ENCODE data around the gene NOS1AP. TPM values are rescaled to one million over a fixed set of nuclear protein-coding genes. Genes with fewer than 3 reads are reported as not detected.
"Not testable (repeated sequence)": the region's sequence is repeated elsewhere in the genome, so short reads cannot be mapped to it uniquely, and the experiment has no call there.

Gene NOS1AP
- total RNA-seq, 1 experiment from 2014 or later: 0.51 TPM

- Histone ChIP-seq H3K9me3 (replicated peaks) (0 out of 2 replicates have a peak, but pooled peaks cover 4% of the 10 kb centered on the region), H3K4me3 (no peak overlapping the region), H3K4me1 (peaks cover 12% of the 10 kb centered on the region), H3K27ac (no peak overlapping the region), H3K27me3 (no peaks in the 10 kb centered on the region), H3K36me3 (no peaks in the 10 kb centered on the region)
- DNase-seq: no peak
Measured at GRCh38 chr1:162038624-162039023, 30.9 kb upstream of the NOS1AP start.

DNA sequence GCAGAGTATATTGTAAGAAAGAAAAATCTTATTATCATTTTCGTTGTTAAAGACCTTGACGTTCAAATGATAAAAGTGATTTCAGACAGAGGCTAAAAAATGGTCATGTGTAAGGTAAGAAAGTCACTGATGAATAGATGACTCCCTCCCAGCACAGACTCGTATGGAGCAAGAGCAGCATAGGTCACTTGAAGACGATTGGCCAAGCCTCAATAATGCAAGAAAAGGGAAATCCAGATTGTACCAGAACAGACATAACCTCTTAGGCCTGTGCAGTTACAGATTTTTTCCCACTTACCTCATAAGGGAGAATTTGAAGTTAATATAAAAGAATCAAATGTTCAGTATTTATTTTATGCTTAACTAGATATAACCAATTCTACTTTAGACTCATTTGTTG, 29.5 kb upstream of the NOS1AP start:
- Histone ChIP-seq H3K27ac (no peak overlapping the region), H3K27me3 (no peaks in the 10 kb centered on the region), H3K4me3 (no peak overlapping the region), H3K9me3 (replicated peaks) (no peaks in the 10 kb centered on the region), H3K36me3 (no peaks in the 10 kb centered on the region), H3K4me1 (peaks cover 7% of the 10 kb centered on the region)
- DNase-seq: no peak

- Histone ChIP-seq H3K36me3 (no peaks in the 10 kb centered on the region), H3K4me3 (no peak overlapping the region), H3K4me1 (no peaks in the 10 kb centered on the region; the same call in 1 of the 2 replicates), H3K27me3 (no peaks in the 10 kb centered on the region), H3K9me3 (replicated peaks) (no peaks in the 10 kb centered on the region), H3K27ac (no peak overlapping the region)
- DNase-seq: peak in 1 of 2 experiments; percentile 24
Measured at GRCh38 chr1:162040657-162041056, 28.8 kb upstream of the NOS1AP start.

- Histone ChIP-seq H3K27ac (no peak overlapping the region), H3K9me3 (replicated peaks) (no peaks in the 10 kb centered on the region), H3K36me3 (no peaks in the 10 kb centered on the region), H3K4me1 (no peaks in the 10 kb centered on the region), H3K4me3 (no peak overlapping the region), H3K27me3 (no peaks in the 10 kb centered on the region)
- DNase-seq: no peak
Measured at GRCh38 chr1:162042361-162042760, 27.1 kb upstream of the NOS1AP start.

GRCh38 chr1:162046921-162047320, 22.6 kb upstream of the NOS1AP start:
- H3K9me3 ChIP-seq (replicated peaks): no peaks in the 10 kb centered on the region
- H3K27me3 ChIP-seq: no peaks in the 10 kb centered on the region
- DNase-seq: no peak
- H3K4me3 ChIP-seq: no peak overlapping the region
- H3K36me3 ChIP-seq: no peaks in the 10 kb centered on the region
- H3K27ac ChIP-seq: no peak overlapping the region
- H3K4me1 ChIP-seq: no peaks in the 10 kb centered on the region

- not testable (repeated sequence) for H3K36me3 ChIP-seq; H3K9me3 ChIP-seq (replicated peaks); H3K4me1 ChIP-seq; DNase-seq; H3K4me3 ChIP-seq; H3K27me3 ChIP-seq; H3K27ac ChIP-seq
Measured at GRCh38 chr1:162053949-162054348, 15.5 kb upstream of the NOS1AP start.

DNA sequence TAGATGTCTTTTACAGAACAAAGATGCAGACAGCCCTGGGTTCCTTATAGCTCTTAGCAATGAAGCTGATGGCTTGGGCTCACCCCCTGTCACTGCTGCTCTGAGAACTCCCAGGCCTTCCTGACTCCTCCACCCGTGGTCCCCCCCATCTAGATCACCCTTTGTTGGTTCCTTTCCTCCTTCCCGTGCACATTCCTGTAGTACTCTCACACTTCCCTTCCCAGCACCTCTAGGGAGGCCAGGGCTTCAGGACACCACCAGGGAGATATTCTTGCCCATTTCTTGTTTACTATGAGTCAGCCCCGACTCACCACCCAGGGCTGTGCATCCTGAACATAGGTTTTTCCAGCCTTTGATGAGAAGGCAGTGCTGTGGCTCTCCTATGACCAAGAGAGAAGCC, 14.4 kb upstream of the NOS1AP start:
- H3K4me3 ChIP-seq: no peak overlapping the region
- H3K27me3 ChIP-seq: no peaks in the 10 kb centered on the region
- no peaks in the 10 kb centered on the region for H3K36me3 ChIP-seq
- no peak overlapping the region for H3K27ac ChIP-seq
- DNase-seq: no peak
- H3K4me1 ChIP-seq: no peaks in the 10 kb centered on the region
- H3K9me3 ChIP-seq (replicated peaks): no peaks in the 10 kb centered on the region

- Histone ChIP-seq H3K36me3 (no peaks in the 10 kb centered on the region), H3K4me1 (no peaks in the 10 kb centered on the region), H3K4me3 (no peak overlapping the region), H3K9me3 (replicated peaks) (no peaks in the 10 kb centered on the region), H3K27ac (no peak overlapping the region), H3K27me3 (no peaks in the 10 kb centered on the region)
- DNase-seq: peak; percentile 61 to 84
Measured at GRCh38 chr1:162056043-162056442, 13.4 kb upstream of the NOS1AP start.

- H3K36me3 ChIP-seq: no peaks in the 10 kb centered on the region
- no peak for DNase-seq
- H3K27ac ChIP-seq: no peak overlapping the region
Measured at GRCh38 chr1:162056579-162056978, 12.9 kb upstream of the NOS1AP start.

GRCh38 chr1:162059721-162060120, 9.8 kb upstream of the NOS1AP start:
- no peak overlapping the region for H3K4me3 ChIP-seq

More at GRCh38 chr1:162056579-162056978, 12.9 kb upstream of the NOS1AP start:
- Histone ChIP-seq H3K27me3 (no peaks in the 10 kb centered on the region), H3K4me3 (no peak overlapping the region), H3K9me3 (replicated peaks) (no peaks in the 10 kb centered on the region), H3K4me1 (no peaks in the 10 kb centered on the region)

DNA sequence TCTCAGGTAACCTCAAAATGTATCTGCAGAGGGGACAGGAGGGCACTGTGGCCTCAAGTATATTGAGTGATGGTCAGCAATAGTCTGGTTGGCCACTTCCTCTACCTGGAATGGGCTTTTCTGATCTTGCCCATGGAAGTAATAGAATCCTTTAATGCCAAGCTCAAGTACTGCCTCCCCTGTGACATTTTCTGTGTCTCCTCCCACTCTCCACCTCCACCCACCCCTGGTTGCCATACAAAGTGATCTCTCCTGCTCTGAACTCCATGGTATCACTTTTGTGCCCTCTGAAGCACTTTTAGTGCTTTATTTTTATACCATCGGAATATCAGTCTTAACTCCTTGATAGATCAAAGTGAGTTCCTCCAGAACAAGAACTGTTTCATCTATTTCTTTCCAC, 9.2 kb upstream of the NOS1AP start:
- H3K9me3 ChIP-seq (replicated peaks): no peaks in the 10 kb centered on the region
- no peaks in the 10 kb centered on the region for H3K36me3 ChIP-seq
- H3K27me3 ChIP-seq: no peaks in the 10 kb centered on the region
- no peak overlapping the region for H3K4me3 ChIP-seq
- DNase-seq: no peak
- no peak overlapping the region for H3K27ac ChIP-seq
- peaks cover 21% of the 10 kb centered on the region for H3K4me1 ChIP-seq

More at GRCh38 chr1:162059721-162060120, 9.8 kb upstream of the NOS1AP start:
- Histone ChIP-seq H3K36me3 (no peaks in the 10 kb centered on the region), H3K9me3 (replicated peaks) (no peaks in the 10 kb centered on the region), H3K27me3 (no peaks in the 10 kb centered on the region), H3K27ac (no peak overlapping the region), H3K4me1 (peaks cover 21% of the 10 kb centered on the region)
- no peak for DNase-seq

- Histone ChIP-seq H3K27ac (no peak overlapping the region), H3K4me3 (no peak overlapping the region), H3K27me3 (no peaks in the 10 kb centered on the region), H3K4me1 (peaks cover 21% of the 10 kb centered on the region), H3K9me3 (replicated peaks) (no peaks in the 10 kb centered on the region), H3K36me3 (no peaks in the 10 kb centered on the region)
- DNase-seq: peak; percentile 63 to 76
Measured at GRCh38 chr1:162062542-162063015, 6.9 kb upstream of the NOS1AP start.

DNA sequence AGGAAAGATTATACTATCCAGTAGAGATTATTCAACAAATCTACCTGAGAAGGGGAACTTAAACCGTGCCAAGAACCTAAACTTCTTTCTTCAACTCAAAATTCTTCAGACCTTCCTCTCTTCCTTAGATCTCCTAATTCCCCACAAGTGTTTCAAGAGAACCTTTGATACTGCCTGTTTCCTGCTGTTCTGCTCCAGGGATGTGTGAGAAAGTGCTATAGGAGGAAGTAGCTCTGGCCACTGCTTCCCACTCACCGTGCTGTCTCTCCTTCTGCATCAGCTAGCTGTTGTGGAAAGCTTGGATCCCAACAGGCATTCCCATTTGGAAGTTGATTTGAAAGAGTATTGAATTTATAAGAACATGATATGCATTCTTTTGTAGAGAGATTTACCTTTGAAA, 4.5 kb upstream of the NOS1AP start:
- Histone ChIP-seq H3K27ac (no peak overlapping the region), H3K36me3 (no peaks in the 10 kb centered on the region), H3K4me3 (no peak overlapping the region), H3K9me3 (replicated peaks) (no peaks in the 10 kb centered on the region), H3K4me1 (peaks cover 21% of the 10 kb centered on the region), H3K27me3 (no peaks in the 10 kb centered on the region)
- DNase-seq: no peak

GRCh38 chr1:162066836-162067235, 2.7 kb upstream of the NOS1AP start:
- not testable (repeated sequence) for H3K36me3 ChIP-seq; H3K9me3 ChIP-seq (replicated peaks); DNase-seq; H3K27ac ChIP-seq; H3K4me3 ChIP-seq; H3K27me3 ChIP-seq
- H3K4me1 ChIP-seq: peaks cover 23% of the 10 kb centered on the region

DNA sequence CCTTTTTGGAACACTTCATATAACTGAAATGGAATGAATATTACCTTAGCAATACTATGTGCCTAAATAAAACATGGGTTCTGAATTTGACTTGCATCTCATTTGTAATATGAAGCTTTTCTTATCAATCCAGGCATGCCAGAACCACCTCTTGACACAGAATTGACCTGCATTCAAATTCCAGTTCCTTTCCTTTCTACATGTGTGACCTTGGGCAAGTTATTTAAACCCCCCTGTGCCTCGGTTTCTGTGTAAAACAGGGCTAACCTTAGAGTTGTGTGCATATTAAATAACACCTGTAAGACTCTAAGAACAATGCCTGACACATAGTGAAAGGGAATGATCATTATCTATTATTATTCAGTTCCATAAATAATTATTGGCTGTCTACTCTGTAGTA, 2.0 kb upstream of the NOS1AP start:
- no peaks in the 10 kb centered on the region for H3K36me3 ChIP-seq
- peaks cover 17% of the 10 kb centered on the region for H3K4me1 ChIP-seq
- DNase-seq: no peak
- H3K27ac ChIP-seq: no peak overlapping the region
- H3K9me3 ChIP-seq (replicated peaks): no peaks in the 10 kb centered on the region
- H3K27me3 ChIP-seq: no peaks in the 10 kb centered on the region
- no peak overlapping the region for H3K4me3 ChIP-seq

DNA sequence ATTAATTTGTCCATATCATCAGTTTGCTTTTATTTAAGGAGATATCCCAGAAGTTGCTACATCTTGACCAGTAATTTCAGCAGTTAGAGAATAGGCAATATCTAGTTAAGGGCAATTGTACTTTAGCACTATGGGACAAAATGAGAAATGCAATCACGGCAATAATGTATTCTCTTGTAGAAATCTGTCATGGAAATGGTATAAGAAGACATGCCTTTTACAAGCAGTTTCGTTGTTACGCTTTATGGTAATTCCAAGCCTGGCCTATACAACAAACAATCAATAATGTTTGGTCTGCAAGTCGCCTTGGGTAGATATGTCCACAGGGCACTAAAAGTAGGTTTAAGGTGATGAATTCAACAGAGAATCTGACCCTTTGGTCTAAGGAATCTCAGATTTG, 1.2 kb upstream of the NOS1AP start:
- no peak overlapping the region for H3K4me3 ChIP-seq
- no peaks in the 10 kb centered on the region for H3K9me3 ChIP-seq (replicated peaks)
- no peak for DNase-seq
- no peaks in the 10 kb centered on the region for H3K27me3 ChIP-seq
- H3K36me3 ChIP-seq: no peaks in the 10 kb centered on the region
- peaks cover 9% of the 10 kb centered on the region for H3K4me1 ChIP-seq
- H3K27ac ChIP-seq: no peak overlapping the region
